Mammary epithelial cell (primary cell): ENCODE data around the gene PHC2.

Experiments used
- EZH2 ChIP-seq: IDR thresholded peaks from 2 replicates; pipeline ENCODE4 v1.6.1; 2012; ENCODE audit warnings: low read length, inconsistent platforms, borderline replicate concordance
- TF ChIP-seq, protein P1 (sequence below), 2 donors: IDR thresholded peaks in 1 of 2; conservative IDR thresholded peaks in 1 of 2; 2 replicates each; pipeline ENCODE4 v1.5.1; 2011 to 2012; ENCODE audit warnings: inconsistent platforms in 2 of 2, low read length in 2 of 2, mild to moderate bottlenecking in 2 of 2, control low read depth in 1 of 2, low read depth in 1 of 2; ENCODE audit not compliant: insufficient read depth in 1 of 2; ENCODE audit errors: extremely low read depth in 1 of 2

GRCh38 chr1:33319186-33319948 lies 111.5 kb downstream of the PHC2 start:
- no peak for TF ChIP-seq EZH2
- TF ChIP-seq, protein P1, sequence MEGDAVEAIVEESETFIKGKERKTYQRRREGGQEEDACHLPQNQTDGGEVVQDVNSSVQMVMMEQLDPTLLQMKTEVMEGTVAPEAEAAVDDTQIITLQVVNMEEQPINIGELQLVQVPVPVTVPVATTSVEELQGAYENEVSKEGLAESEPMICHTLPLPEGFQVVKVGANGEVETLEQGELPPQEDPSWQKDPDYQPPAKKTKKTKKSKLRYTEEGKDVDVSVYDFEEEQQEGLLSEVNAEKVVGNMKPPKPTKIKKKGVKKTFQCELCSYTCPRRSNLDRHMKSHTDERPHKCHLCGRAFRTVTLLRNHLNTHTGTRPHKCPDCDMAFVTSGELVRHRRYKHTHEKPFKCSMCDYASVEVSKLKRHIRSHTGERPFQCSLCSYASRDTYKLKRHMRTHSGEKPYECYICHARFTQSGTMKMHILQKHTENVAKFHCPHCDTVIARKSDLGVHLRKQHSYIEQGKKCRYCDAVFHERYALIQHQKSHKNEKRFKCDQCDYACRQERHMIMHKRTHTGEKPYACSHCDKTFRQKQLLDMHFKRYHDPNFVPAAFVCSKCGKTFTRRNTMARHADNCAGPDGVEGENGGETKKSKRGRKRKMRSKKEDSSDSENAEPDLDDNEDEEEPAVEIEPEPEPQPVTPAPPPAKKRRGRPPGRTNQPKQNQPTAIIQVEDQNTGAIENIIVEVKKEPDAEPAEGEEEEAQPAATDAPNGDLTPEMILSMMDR (conservative IDR thresholded peaks at IDR 0.05 in 1 of 2, IDR thresholded peaks at IDR 0.05 in 1 of 2; ENCODE audit: extremely low read depth in 1 of 2, insufficient read depth in 1 of 2, low read depth in 1 of 2, low read length in 2 of 2) = no peak
